ENCODE results near the gene PDYN. TPM values are rescaled to one million over a fixed set of nuclear protein-coding genes. Genes with fewer than 3 reads are reported as not detected.

The PDYN gene
- polyA plus RNA-seq, 1 experiment: not detected

GRCh38 chr20:1942061-1942460 is 51.8 kb downstream of the PDYN start:
- no peak for TF ChIP-seq CTCF (IDR thresholded peaks at IDR 0.05; ENCODE audit: insufficient read depth, low read depth, low read length)
- Histone ChIP-seq H3K36me3 (ENCODE audit: control insufficient read depth, insufficient read depth, low read length) (peaks cover 4% of the 10 kb centered on the region), H3K27me3 (ENCODE audit: control insufficient read depth, insufficient read depth, low read length) (peaks cover 16% of the 10 kb centered on the region), H3K4me3 (ENCODE audit: low read depth, low read length) (no peak overlapping the region)
- DNase-seq (ENCODE audit: low read depth): no peak
- CTCF ChIA-PET: no interaction called here
- POLR2A ChIA-PET: no interaction called here

GRCh38 chr20:1941226-1941625 is 52.6 kb downstream of the PDYN start:
- DNase-seq (ENCODE audit: low read depth): no peak
- POLR2A ChIA-PET: no interaction called here
- no peak for TF ChIP-seq CTCF (IDR thresholded peaks at IDR 0.05; ENCODE audit: insufficient read depth, low read depth, low read length)
- CTCF ChIA-PET: no interaction called here
- Histone ChIP-seq H3K27me3 (ENCODE audit: control insufficient read depth, insufficient read depth, low read length) (peaks cover 10% of the 10 kb centered on the region), H3K36me3 (ENCODE audit: control insufficient read depth, insufficient read depth, low read length) (peaks cover 4% of the 10 kb centered on the region), H3K4me3 (ENCODE audit: low read depth, low read length) (no peak overlapping the region)

DNA sequence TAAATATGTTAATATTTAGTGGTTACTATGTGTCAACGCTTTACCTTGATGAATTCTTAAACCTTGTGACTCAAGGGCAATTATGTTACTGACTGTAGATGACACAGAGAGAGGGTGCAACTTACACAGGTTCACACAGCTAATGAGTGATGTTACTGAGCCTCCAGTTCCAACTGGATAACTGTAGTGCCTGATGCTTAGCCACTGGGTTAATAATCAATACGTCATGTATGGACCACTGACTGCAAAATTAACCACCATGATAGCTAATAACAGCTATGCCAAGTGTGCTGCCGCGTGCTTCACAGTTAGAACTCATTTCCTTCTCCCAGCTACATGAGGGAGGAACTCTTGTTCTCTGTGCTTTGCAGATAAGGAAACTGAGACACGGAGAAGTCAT is 53.3 kb downstream of the PDYN start:
- POLR2A ChIA-PET: no interaction called here
- CTCF ChIA-PET: no interaction called here

GRCh38 chr20:1939270-1939595 is 54.6 kb downstream of the PDYN start:
- Histone ChIP-seq H3K4me3 (ENCODE audit: low read depth, low read length) (no peak overlapping the region), H3K36me3 (ENCODE audit: control insufficient read depth, insufficient read depth, low read length) (peaks cover 6% of the 10 kb centered on the region), H3K27me3 (ENCODE audit: control insufficient read depth, insufficient read depth, low read length) (peaks cover under 1% of the 10 kb centered on the region; the same call in 1 of the 2 replicates)
- ChIA-PET POLR2A (no interaction called here), CTCF (interaction anchor here (1.2 kb wide), 1 partner anchor 139 kb away, joined by 3 read pairs; no protein-coding TSS in a partner anchor)
- DNase-seq (ENCODE audit: low read depth): no peak
- TF ChIP-seq CTCF (IDR thresholded peaks at IDR 0.05; ENCODE audit: insufficient read depth, low read depth, low read length): no peak

More for the DNA sequence above, 53.3 kb downstream of the PDYN start:
- Histone ChIP-seq H3K4me3 (ENCODE audit: low read depth, low read length) (no peak overlapping the region), H3K27me3 (ENCODE audit: control insufficient read depth, insufficient read depth, low read length) (peaks cover 8% of the 10 kb centered on the region), H3K36me3 (ENCODE audit: control insufficient read depth, insufficient read depth, low read length) (peaks cover 5% of the 10 kb centered on the region)
- TF ChIP-seq CTCF (IDR thresholded peaks at IDR 0.05; ENCODE audit: insufficient read depth, low read depth, low read length): no peak
- no peak for DNase-seq (ENCODE audit: low read depth)

DNA sequence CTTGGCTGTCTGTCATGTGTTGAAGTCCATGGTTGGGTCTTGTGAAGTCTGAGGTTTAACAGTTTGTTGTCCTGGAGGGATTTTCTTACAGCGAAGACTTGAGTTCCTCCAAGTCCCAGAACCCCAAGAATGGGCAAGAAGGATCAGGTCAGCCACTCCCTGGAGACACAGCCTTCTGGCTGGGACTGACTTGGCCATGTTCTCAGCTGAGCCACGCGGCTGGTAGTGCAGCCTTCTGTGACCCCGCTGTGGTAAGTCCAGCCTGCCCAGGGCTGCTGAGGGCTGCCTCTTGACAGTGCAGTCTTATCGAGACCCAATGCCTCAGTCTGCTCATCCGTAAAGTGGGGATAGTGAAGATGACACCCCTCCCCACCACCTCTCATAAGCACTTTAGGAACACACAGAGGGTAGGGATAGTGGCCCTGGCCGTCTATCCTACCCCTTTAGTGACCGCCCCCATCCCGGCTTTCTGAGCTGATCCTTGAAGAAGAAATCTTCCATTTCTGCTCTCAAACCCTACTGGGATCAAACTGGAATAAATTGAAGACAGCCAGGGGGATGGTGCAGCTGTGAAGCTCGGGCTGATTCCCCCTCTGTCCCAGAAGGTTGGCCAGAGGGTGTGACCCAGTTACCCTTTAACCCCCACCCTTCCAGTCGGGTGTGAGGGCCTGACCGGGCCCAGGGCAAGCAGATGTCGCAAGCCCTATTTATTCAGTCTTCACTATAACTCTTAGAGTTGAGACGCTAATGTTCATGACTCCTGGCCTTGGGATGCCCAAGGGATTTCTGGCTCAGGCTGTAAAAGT is 55.2 kb downstream of the PDYN start:
- no peak for TF ChIP-seq CTCF (IDR thresholded peaks at IDR 0.05; ENCODE audit: insufficient read depth, low read depth, low read length)
- H3K36me3 ChIP-seq (ENCODE audit: control insufficient read depth, insufficient read depth, low read length): peaks cover 6% of the 10 kb centered on the region
- H3K4me3 ChIP-seq (ENCODE audit: low read depth, low read length): no peak overlapping the region
- no peak for DNase-seq (ENCODE audit: low read depth)
- ChIA-PET POLR2A (interaction anchor here (0.7 kb wide), 1 partner anchor 419 kb away, joined by 6 read pairs; no protein-coding TSS in a partner anchor), CTCF (interaction anchor here (1.2 kb wide), 1 partner anchor 138 kb away, joined by 3 read pairs; no protein-coding TSS in a partner anchor)
- no peaks in the 10 kb centered on the region; the same call in 1 of the 2 replicates for H3K27me3 ChIP-seq (ENCODE audit: control insufficient read depth, insufficient read depth, low read length)

Data from BJ (cell line).